Vagina (tissue), 2 donors: ENCODE measurements around the gene OGDHL.

Source experiments
- CTCF ChIP-seq, 3 experiments: fragments of 450-650 bp in 2 of 3; fragments of 200-600 bp in 1 of 3; sonication (generic) in 1 of 3; IDR thresholded peaks; one replicate each; pipeline ENCODE4 v1.5.1; 2017 to 2019; ENCODE audit warnings: antibody characterized with exemption in 3 of 3, mild to moderate bottlenecking in 2 of 3, moderate library complexity in 2 of 3
- POLR2AphosphoS5 ChIP-seq, 2 donors: sonication (generic); formaldehyde crosslinking; IDR thresholded peaks; one replicate each; pipeline ENCODE4 v1.9.0; 2017; ENCODE audit warnings: antibody characterized with exemption in 2 of 2, mild to moderate bottlenecking in 2 of 2, low read depth in 1 of 2; ENCODE audit not compliant: insufficient read depth in 1 of 2

GRCh38 chr10:49751216-49751615, 10.9 kb downstream of the OGDHL start:
- TF ChIP-seq CTCF (IDR thresholded peaks at IDR 0.05) (no peak), POLR2AphosphoS5 (IDR thresholded peaks at IDR 0.05; ENCODE audit: insufficient read depth in 1 of 2, low read depth in 1 of 2) (no peak)
